ENCODE results near the gene DDA1. TPM values are rescaled to one million over a fixed set of nuclear protein-coding genes. Genes with fewer than 3 reads are reported as not detected.
A peak's percentile ranks its signal among the peaks of the same experiment; 100 is the strongest.

DDA1 gene
- total and polyA plus RNA-seq, 9 of the 15 experiments (the other 6 are each of a cell fraction or from before 2014, with no cell fraction given): 1.4 to 83.8 (median 33.8) TPM

- TF ChIP-seq, protein P1, sequence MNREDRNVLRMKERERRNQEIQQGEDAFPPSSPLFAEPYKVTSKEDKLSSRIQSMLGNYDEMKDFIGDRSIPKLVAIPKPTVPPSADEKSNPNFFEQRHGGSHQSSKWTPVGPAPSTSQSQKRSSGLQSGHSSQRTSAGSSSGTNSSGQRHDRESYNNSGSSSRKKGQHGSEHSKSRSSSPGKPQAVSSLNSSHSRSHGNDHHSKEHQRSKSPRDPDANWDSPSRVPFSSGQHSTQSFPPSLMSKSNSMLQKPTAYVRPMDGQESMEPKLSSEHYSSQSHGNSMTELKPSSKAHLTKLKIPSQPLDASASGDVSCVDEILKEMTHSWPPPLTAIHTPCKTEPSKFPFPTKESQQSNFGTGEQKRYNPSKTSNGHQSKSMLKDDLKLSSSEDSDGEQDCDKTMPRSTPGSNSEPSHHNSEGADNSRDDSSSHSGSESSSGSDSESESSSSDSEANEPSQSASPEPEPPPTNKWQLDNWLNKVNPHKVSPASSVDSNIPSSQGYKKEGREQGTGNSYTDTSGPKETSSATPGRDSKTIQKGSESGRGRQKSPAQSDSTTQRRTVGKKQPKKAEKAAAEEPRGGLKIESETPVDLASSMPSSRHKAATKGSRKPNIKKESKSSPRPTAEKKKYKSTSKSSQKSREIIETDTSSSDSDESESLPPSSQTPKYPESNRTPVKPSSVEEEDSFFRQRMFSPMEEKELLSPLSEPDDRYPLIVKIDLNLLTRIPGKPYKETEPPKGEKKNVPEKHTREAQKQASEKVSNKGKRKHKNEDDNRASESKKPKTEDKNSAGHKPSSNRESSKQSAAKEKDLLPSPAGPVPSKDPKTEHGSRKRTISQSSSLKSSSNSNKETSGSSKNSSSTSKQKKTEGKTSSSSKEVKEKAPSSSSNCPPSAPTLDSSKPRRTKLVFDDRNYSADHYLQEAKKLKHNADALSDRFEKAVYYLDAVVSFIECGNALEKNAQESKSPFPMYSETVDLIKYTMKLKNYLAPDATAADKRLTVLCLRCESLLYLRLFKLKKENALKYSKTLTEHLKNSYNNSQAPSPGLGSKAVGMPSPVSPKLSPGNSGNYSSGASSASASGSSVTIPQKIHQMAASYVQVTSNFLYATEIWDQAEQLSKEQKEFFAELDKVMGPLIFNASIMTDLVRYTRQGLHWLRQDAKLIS (CRISPR knock-in tag; IDR thresholded peaks at IDR 0.05): no peak
- TF ChIP-seq SUPT5H (IDR thresholded peaks at IDR 0.05) (peak; percentile 50; the same call in 1 of the 2 replicates), MCM3 (IDR thresholded peaks at IDR 0.05) (no peak), SREBF1 (IDR thresholded peaks at IDR 0.05; ENCODE audit: borderline replicate concordance, low read depth, low read length) (no peak), ZNF224 (CRISPR knock-in tag; IDR thresholded peaks at IDR 0.05) (no peak), MLLT1 (IDR thresholded peaks at IDR 0.05) (peak in 1 of 2 experiments; percentile 96; a peak in 2 of 4 replicates), SRSF9 (IDR thresholded peaks at IDR 0.05; ENCODE audit: borderline replicate concordance, low read depth, low read length) (no peak)
- TF ChIP-seq, protein P2, sequence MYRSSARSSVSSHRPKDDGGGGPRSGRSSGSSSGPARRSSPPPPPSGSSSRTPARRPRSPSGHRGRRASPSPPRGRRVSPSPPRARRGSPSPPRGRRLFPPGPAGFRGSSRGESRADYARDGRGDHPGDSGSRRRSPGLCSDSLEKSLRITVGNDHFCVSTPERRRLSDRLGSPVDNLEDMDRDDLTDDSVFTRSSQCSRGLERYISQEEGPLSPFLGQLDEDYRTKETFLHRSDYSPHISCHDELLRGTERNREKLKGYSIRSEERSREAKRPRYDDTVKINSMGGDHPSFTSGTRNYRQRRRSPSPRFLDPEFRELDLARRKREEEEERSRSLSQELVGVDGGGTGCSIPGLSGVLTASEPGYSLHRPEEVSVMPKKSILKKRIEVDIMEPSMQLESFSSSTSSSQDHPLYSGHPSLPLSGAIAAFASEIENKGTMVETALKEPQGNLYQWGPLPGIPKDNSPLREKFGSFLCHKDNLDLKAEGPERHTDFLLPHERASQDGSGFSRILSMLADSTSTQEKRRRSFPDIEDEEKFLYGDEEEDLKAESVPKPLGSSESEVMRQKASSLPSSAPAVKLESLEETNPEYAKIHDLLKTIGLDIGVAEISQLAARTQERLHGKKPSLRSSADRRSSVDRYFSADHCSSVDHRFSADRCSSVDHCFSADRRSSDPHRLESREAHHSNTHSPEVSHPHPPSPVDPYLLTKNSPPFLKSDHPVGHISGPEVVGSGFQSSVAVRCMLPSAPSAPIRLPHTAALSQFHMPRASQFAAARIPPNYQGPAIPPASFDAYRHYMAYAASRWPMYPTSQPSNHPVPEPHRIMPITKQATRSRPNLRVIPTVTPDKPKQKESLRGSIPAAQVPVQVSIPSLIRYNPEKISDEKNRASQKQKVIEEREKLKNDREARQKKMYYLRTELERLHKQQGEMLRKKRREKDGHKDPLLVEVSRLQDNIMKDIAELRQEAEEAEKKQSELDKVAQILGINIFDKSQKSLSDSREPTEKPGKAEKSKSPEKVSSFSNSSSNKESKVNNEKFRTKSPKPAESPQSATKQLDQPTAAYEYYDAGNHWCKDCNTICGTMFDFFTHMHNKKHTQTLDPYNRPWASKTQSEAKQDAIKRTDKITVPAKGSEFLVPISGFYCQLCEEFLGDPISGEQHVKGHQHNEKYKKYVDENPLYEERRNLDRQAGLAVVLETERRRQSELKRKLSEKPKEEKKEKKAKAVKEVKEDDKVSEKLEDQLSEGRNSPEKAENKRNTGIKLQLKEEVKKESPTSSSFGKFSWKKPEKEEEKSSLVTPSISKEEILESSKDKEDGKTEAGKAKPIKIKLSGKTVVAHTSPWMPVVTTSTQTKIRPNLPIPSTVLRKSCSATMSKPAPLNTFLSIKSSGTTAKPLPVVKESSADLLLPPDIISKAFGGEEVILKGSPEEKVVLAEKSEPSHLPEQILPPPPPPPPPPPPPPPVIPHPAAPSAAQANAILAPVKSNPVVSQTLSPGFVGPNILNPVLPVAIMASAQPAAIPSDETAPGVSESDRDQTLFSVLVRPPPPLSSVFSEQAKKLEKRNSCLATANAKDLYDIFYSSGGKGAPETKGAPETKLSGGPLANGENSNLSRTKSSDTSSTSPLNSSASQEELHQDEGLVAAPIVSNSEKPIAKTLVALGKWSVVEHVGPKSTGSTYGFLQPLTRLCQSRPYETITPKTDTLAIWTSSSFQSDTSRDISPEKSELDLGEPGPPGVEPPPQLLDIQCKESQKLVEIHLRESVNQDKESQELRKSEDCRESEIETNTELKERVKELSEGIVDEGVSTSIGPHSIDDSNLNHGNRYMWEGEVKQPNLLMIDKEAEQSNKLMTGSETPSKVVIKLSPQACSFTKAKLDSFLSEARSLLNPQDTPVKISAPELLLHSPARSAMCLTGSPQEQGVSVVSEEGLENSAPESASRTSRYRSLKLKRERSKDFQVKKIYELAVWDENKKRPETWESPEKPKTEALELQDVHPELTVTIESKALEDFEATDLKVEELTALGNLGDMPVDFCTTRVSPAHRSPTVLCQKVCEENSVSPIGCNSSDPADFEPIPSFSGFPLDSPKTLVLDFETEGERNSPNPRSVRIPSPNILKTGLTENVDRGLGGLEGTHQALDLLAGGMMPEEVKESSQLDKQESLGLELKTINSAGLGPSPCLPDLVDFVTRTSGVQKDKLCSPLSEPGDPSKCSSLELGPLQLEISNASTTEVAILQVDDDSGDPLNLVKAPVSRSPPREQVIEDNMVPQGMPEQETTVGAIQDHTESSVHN (IDR thresholded peaks at IDR 0.05; ENCODE audit: borderline replicate concordance in 1 of 2, low read depth in 1 of 2): no peak; a peak in 1 of 4 replicates
- TF ChIP-seq, protein P3, sequence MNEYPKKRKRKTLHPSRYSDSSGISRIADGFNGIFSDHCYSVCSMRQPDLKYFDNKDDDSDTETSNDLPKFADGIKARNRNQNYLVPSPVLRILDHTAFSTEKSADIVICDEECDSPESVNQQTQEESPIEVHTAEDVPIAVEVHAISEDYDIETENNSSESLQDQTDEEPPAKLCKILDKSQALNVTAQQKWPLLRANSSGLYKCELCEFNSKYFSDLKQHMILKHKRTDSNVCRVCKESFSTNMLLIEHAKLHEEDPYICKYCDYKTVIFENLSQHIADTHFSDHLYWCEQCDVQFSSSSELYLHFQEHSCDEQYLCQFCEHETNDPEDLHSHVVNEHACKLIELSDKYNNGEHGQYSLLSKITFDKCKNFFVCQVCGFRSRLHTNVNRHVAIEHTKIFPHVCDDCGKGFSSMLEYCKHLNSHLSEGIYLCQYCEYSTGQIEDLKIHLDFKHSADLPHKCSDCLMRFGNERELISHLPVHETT (CRISPR knock-in tag; conservative IDR thresholded peaks at IDR 0.05 in 1 of 2, IDR thresholded peaks at IDR 0.05 in 1 of 2): no peak; a peak in 1 of 4 replicates
These were observed 24.4 kb downstream of the DDA1 start (continued) for GRCh38 chr19:17333611-17334413.

Data from K562 (cell line).